ENCODE measurements around the gene ARID5A. TPM values are rescaled to one million over a fixed set of nuclear protein-coding genes. Genes with fewer than 3 reads are reported as not detected.
A peak's percentile ranks its signal among the peaks of the same experiment; 100 is the strongest.

ARID5A gene
- total and polyA plus RNA-seq, 2 of the 13 experiments (the other 11 are each of a cell fraction or from before 2014, with no cell fraction given), result 6.0 to 9.5 TPM

GRCh38 chr2:96554293-96555145 lies 18.0 kb downstream of the ARID5A start (continued):
- peak; percentile 86 for TF ChIP-seq ZNF687 (CRISPR knock-in tag; IDR thresholded peaks at IDR 0.05)
- peak; percentile 49; the same call in 1 of the 2 replicates for TF ChIP-seq ZNF543 (CRISPR knock-in tag; IDR thresholded peaks at IDR 0.05)
- no peak for TF ChIP-seq ZNF784 (CRISPR knock-in tag; IDR thresholded peaks at IDR 0.05; ENCODE audit: borderline replicate concordance)
- TF ChIP-seq CENPX (CRISPR knock-in tag; IDR thresholded peaks at IDR 0.05), result no peak
- TF ChIP-seq STAG1 (CRISPR knock-in tag; IDR thresholded peaks at IDR 0.05), result peak; percentile 77
- 0 out of 2 replicates have a peak, but pooled peaks have one; percentile 44 for TF ChIP-seq ZNF331 (CRISPR knock-in tag; IDR thresholded peaks at IDR 0.05)
- no peak for TF ChIP-seq RAD51 (IDR thresholded peaks at IDR 0.05; ENCODE audit: borderline replicate concordance)
- TF ChIP-seq SUZ12 (IDR thresholded peaks at IDR 0.05; ENCODE audit: low read depth, low read length), result no peak
- TF ChIP-seq ZNF205 (CRISPR knock-in tag; IDR thresholded peaks at IDR 0.05), result peak; percentile 63; the same call in 1 of the 2 replicates
- peak; percentile 54 for TF ChIP-seq IRF2 (CRISPR knock-in tag; IDR thresholded peaks at IDR 0.05)
- TF ChIP-seq ZNF776 (CRISPR knock-in tag; IDR thresholded peaks at IDR 0.05), result no peak
- no peak for TF ChIP-seq GTF3A (CRISPR knock-in tag; conservative IDR thresholded peaks at IDR 0.05)
- TF ChIP-seq, protein P1, sequence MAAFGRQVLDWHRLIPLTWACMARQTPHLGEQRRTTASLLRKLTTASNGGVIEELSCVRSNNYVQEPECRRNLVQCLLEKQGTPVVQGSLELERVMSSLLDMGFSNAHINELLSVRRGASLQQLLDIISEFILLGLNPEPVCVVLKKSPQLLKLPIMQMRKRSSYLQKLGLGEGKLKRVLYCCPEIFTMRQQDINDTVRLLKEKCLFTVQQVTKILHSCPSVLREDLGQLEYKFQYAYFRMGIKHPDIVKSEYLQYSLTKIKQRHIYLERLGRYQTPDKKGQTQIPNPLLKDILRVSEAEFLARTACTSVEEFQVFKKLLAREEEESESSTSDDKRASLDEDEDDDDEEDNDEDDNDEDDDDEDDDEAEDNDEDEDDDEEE (CRISPR knock-in tag; IDR thresholded peaks at IDR 0.05), result no peak
- TF ChIP-seq NRL (CRISPR knock-in tag; IDR thresholded peaks at IDR 0.05; ENCODE audit: borderline replicate concordance), result no peak; the same call in 1 of the 2 replicates
- TF ChIP-seq RBAK (CRISPR knock-in tag; IDR thresholded peaks at IDR 0.05), result no peak
- no peak for TF ChIP-seq U2AF1 (optimal IDR thresholded peaks at IDR 0.05; ENCODE audit: low read depth, low read length)
- TF ChIP-seq ZNF660 (CRISPR knock-in tag; IDR thresholded peaks at IDR 0.05; ENCODE audit: borderline replicate concordance, low read depth), result no peak
- TF ChIP-seq U2AF2 (IDR thresholded peaks at IDR 0.05; ENCODE audit: low read depth, low read length), result no peak
- no peak for TF ChIP-seq MAZ (IDR thresholded peaks at IDR 0.05; ENCODE audit: borderline replicate concordance, low read depth, low read length)
- TF ChIP-seq MAZ (CRISPR knock-in tag; IDR thresholded peaks at IDR 0.05; ENCODE audit: low read depth), result no peak
- peak; percentile 49; the same call in 1 of the 2 replicates for TF ChIP-seq CCDC6 (CRISPR knock-in tag; IDR thresholded peaks at IDR 0.05)
- TF ChIP-seq HDAC6 (IDR thresholded peaks at IDR 0.05; ENCODE audit: low read depth, low read length), result no peak
- TF ChIP-seq ZNF841 (CRISPR knock-in tag; IDR thresholded peaks at IDR 0.05; ENCODE audit: borderline replicate concordance), result no peak
- TF ChIP-seq KLF13 (CRISPR knock-in tag; IDR thresholded peaks at IDR 0.05), result 0 out of 2 replicates have a peak, but pooled peaks have one; percentile 22
- peak; percentile 48; the same call in 1 of the 3 replicates for TF ChIP-seq MXI1 (IDR thresholded peaks at IDR 0.05; ENCODE audit: borderline replicate concordance, low read depth, low read length)
